Endothelial cell of umbilical vein (primary cell): ENCODE data around the gene IL10. TPM values are rescaled to one million over a fixed set of nuclear protein-coding genes. Genes with fewer than 3 reads are reported as not detected.

Source experiments
- BruUV-seq: library from RNA; stranded (reverse); fragments of 400-500 nt; replicated peaks from 2 replicates; lab custom pipeline; 2021; lab: Mats Ljungman, UMichigan
- CTCF ChIA-PET: fragments of 300-600, 350-600 bp; sonication (Branson Sonifier 250); formaldehyde crosslinking; loops from one replicate; lab custom pipeline; 2021; ENCODE audit warnings: antibody characterized with exemption, inconsistent platforms; lab: Charles Lee
- POLR2A ChIA-PET: fragments of 300-600, 350-600 bp; sonication (Branson Sonifier 250); formaldehyde crosslinking; loops from one replicate; lab custom pipeline; 2021; ENCODE audit warnings: antibody characterized with exemption, inconsistent platforms; lab: Charles Lee
- DNase-seq: peaks from one replicate; pipeline ENCODE4 v3.0.0-alpha.2; 2011; ENCODE audit warnings: low read depth, low spot score
- FAIRE-seq: peaks from 2 replicates; lab custom pipeline; 2011; peaks lifted over from hg19 to GRCh38; lab: Jason Lieb, UNC
- H2AFZ ChIP-seq: 2 replicates; pipeline ENCODE4 v1.6.0; 2012; ENCODE audit warnings: low read depth, low read length, control low read depth, inconsistent platforms
- H3K27ac ChIP-seq: 2 replicates; pipeline ENCODE4 v1.5.1; 2011; ENCODE audit warnings: low read depth, mild to moderate bottlenecking, control low read depth, low read length, moderate library complexity; ENCODE audit not compliant: insufficient read depth
- H3K27me3 ChIP-seq, 2 experiments: 2 replicates each; pipeline versions ENCODE4 v1.6.0 to v1.6.1; 2011; ENCODE audit warnings: low read length in 2 of 2, mixed read lengths in 1 of 2; ENCODE audit not compliant: control insufficient read depth in 2 of 2, insufficient read depth in 2 of 2
- H3K36me3 ChIP-seq, 2 experiments: 2 replicates in 1 of 2; 3 replicates in 1 of 2; pipeline ENCODE4 v1.5.1; 2011; ENCODE audit warnings: low read length in 2 of 2, mild to moderate bottlenecking in 1 of 2, moderate library complexity in 1 of 2; ENCODE audit not compliant: control insufficient read depth in 2 of 2, insufficient read depth in 2 of 2; ENCODE audit errors: extremely low read depth in 1 of 2
- H3K4me1 ChIP-seq: 3 replicates; pipeline ENCODE4 v1.5.1; 2011; ENCODE audit warnings: mild to moderate bottlenecking, low read length; ENCODE audit not compliant: control insufficient read depth, insufficient read depth; ENCODE audit errors: extremely low read depth
- H3K4me2 ChIP-seq: 2 replicates; pipeline ENCODE4 v1.6.1; 2011; ENCODE audit warnings: low read length, control low read depth, mixed read lengths; ENCODE audit not compliant: insufficient read depth
- H3K4me3 ChIP-seq, 3 experiments: fragments of 200-600 bp in 1 of 3; sonication (generic), shearing (Covaris generic) in 1 of 3; replicated peaks in 1 of 3; 2 replicates each; pipeline ENCODE4 v1.5.1; 2011 to 2016; ENCODE audit warnings: control low read depth in 3 of 3, low read length in 3 of 3, mild to moderate bottlenecking in 2 of 3, inconsistent platforms in 1 of 3, low read depth in 1 of 3, moderate library complexity in 1 of 3; ENCODE audit not compliant: insufficient read depth in 1 of 3
- H3K79me2 ChIP-seq: 2 replicates; pipeline ENCODE4 v1.6.0; 2012; ENCODE audit warnings: low read length, inconsistent platforms; ENCODE audit not compliant: control insufficient read depth, insufficient read depth
- H3K9ac ChIP-seq: replicated peaks from 2 replicates; pipeline ENCODE3; 2011; ENCODE audit warnings: low read length, control low read depth; ENCODE audit not compliant: insufficient read depth; ENCODE audit errors: extremely low read depth
- H3K9me1 ChIP-seq: replicated peaks from 3 replicates; pipeline ENCODE4 v1.6.0; 2011; ENCODE audit warnings: mild to moderate bottlenecking, low read length; ENCODE audit not compliant: control insufficient read depth, insufficient read depth; ENCODE audit errors: extremely low read depth
- H3K9me3 ChIP-seq: replicated peaks from 2 replicates; pipeline ENCODE4 v1.5.1; 2012; ENCODE audit warnings: low read length, inconsistent platforms; ENCODE audit not compliant: control insufficient read depth, insufficient read depth
- H4K20me1 ChIP-seq: replicated peaks from 2 replicates; pipeline ENCODE3; 2011; ENCODE audit warnings: mild to moderate bottlenecking, low read length; ENCODE audit not compliant: control insufficient read depth, insufficient read depth; ENCODE audit errors: extremely low read depth
- EZH2 ChIP-seq: IDR thresholded peaks from 2 replicates; pipeline ENCODE4 v1.6.1; 2012; ENCODE audit warnings: borderline replicate concordance, low read depth, mild to moderate bottlenecking, moderate library complexity, low read length, inconsistent platforms; ENCODE audit not compliant: severe bottlenecking
- FOS ChIP-seq: IDR thresholded peaks from 2 replicates; pipeline ENCODE4 v1.6.1; 2011; ENCODE audit warnings: mild to moderate bottlenecking, low read length, moderate library complexity, borderline replicate concordance; ENCODE audit not compliant: insufficient read depth
- GATA2 ChIP-seq: IDR thresholded peaks from 2 replicates; pipeline ENCODE4 v1.7.0; 2011; ENCODE audit warnings: low read depth, mild to moderate bottlenecking, moderate library complexity, mixed read lengths, low read length; ENCODE audit not compliant: insufficient read length, insufficient read depth
- JUN ChIP-seq: IDR thresholded peaks from 2 replicates; pipeline ENCODE4 v1.6.1; 2011; ENCODE audit warnings: borderline replicate concordance, low read depth; ENCODE audit not compliant: insufficient read length, insufficient read depth
- MYC ChIP-seq: IDR thresholded peaks from one replicate; pipeline ENCODE4 v1.6.1; 2011; ENCODE audit warnings: mild to moderate bottlenecking, low read depth, low read length
- POLR2A ChIP-seq: IDR thresholded peaks from 2 replicates; pipeline ENCODE4 v1.6.1; 2012; ENCODE audit warnings: low read depth, mild to moderate bottlenecking, control low read depth, low read length
- POLR2AphosphoS5 ChIP-seq: IDR thresholded peaks from 2 replicates; pipeline ENCODE4 v1.6.1; 2012; ENCODE audit warnings: low read depth, mild to moderate bottlenecking, control low read depth, low read length, moderate library complexity; ENCODE audit not compliant: insufficient read depth
- dilution Hi-C: fragments of 300-500 bp; cut with MboI; formaldehyde crosslinking; loops from one replicate; pipeline ENCODE4 v1.15.0; 2019; ENCODE audit warnings: low sequenced_read_pairs; ENCODE audit not compliant: extremely low pct_ligation_motif_present
- intact Hi-C: fragments of 100-400 bp; cut with micrococcal nuclease; formaldehyde crosslinking; loops from one replicate; pipeline ENCODE4 v1.10.0; 2022
- polyA plus RNA-seq, 4 experiments: library from polyadenylated mRNA; depleted of rRNA in 3 of 4; stranded (reverse) in 3 of 4; unstranded in 1 of 4; fragments of >200 nt; gene quantifications; 2 replicates each; pipeline versions ENCODE4 v1.2.1 to v1.2.3, GENCODE V29; 2011 to 2012; ENCODE audit warnings: missing spikeins in 1 of 4
- total RNA-seq: library from RNA; stranded (reverse); gene quantifications from 2 replicates; pipeline ENCODE4 v1.2.3, GENCODE V29; 2021
- TF ChIP-seq, protein P1 (sequence below), 2 donors: IDR thresholded peaks; 1 replicate in 1 of 2; 2 replicates in 1 of 2; pipeline ENCODE4 v1.5.1; 2011; ENCODE audit warnings: low read length in 2 of 2, mild to moderate bottlenecking in 2 of 2, moderate library complexity in 2 of 2, control low read depth in 1 of 2, inconsistent platforms in 1 of 2, low read depth in 1 of 2; ENCODE audit not compliant: insufficient read depth in 1 of 2; ENCODE audit errors: extremely low read depth in 1 of 2
- TF ChIP-seq, protein P2 (sequence below): IDR thresholded peaks from 2 replicates; pipeline ENCODE4 v1.6.1; 2011; ENCODE audit not compliant: insufficient read depth, insufficient read length

The IL10 gene
- total and polyA plus RNA-seq, 2 donors (not counting 3 experiments of a cell fraction or from before 2014, with no cell fraction given) = not detected

DNA sequence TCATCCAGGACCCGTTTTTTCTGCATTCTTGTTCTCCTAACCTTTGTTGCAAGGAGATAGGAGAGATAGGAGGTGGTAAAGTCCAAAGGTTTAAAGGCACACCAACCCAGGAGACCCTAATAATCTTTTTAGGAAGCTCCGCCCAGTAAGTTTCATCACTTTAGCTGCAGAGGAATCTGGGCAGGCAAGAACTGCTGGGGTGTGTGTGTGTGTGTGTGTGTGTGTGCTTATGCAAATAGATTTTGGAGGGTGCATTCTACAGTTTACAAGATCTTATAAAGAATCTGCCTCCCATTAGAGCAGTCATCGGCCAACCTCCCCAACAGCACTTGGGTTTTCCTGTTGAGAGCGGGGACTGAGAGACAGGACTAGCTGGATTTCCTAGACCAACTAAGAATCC, 3.9 kb upstream of the IL10 start:
- BruUV-seq = no TSS peak
- no peak for FAIRE-seq
- peaks cover 3 to 10% of the 10 kb centered on the region in 2 experiments for H3K27me3 ChIP-seq

DNA sequence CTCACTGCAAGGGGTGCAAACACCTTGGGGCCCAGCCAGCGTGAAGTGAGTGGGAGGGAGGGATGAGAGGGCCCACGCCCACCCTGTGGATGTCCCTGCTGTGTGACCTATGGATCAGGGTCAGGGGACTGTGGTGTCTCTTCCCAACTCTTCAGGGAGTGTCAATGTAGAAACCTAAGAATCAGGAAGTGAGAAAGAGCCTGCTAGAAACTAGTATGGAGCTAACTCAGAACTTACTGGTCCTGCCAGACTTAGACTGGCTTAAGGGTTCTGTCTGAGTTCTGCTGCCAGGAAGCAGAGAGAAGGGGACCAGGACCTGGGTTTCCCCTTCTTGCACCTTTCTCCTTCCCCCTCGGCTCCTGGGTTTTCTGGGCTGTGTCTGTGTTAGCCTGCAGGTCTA, 1.8 kb upstream of the IL10 start:
- Histone ChIP-seq H3K9me1 (no peaks in the 10 kb centered on the region), H4K20me1 (no peaks in the 10 kb centered on the region), H3K9me3 (no peaks in the 10 kb centered on the region), H3K79me2 (no peaks in the 10 kb centered on the region), H3K4me2 (no peak overlapping the region), H3K36me3 (no peaks in the 10 kb centered on the region), H2AFZ (no peak overlapping the region), H3K4me3 (no peak overlapping the region), H3K9ac (no peak overlapping the region), H3K27me3 (peaks cover 8 to 19% of the 10 kb centered on the region in 2 experiments), H3K27ac (no peak overlapping the region), H3K4me1 (no peaks in the 10 kb centered on the region)
- ChIA-PET CTCF (interaction anchor here (1.2 kb wide), 1 partner anchor 32 kb away, joined by 3 read pairs; no protein-coding TSS in a partner anchor), POLR2A (no interaction called here)
- FAIRE-seq = no peak
- intact Hi-C loops (no loop called here), dilution Hi-C loops (no loop called here)
- no TSS peak for BruUV-seq
- no peak for DNase-seq
- no peak for TF ChIP-seq JUN
- TF ChIP-seq POLR2AphosphoS5 = no peak
- TF ChIP-seq, protein P1, sequence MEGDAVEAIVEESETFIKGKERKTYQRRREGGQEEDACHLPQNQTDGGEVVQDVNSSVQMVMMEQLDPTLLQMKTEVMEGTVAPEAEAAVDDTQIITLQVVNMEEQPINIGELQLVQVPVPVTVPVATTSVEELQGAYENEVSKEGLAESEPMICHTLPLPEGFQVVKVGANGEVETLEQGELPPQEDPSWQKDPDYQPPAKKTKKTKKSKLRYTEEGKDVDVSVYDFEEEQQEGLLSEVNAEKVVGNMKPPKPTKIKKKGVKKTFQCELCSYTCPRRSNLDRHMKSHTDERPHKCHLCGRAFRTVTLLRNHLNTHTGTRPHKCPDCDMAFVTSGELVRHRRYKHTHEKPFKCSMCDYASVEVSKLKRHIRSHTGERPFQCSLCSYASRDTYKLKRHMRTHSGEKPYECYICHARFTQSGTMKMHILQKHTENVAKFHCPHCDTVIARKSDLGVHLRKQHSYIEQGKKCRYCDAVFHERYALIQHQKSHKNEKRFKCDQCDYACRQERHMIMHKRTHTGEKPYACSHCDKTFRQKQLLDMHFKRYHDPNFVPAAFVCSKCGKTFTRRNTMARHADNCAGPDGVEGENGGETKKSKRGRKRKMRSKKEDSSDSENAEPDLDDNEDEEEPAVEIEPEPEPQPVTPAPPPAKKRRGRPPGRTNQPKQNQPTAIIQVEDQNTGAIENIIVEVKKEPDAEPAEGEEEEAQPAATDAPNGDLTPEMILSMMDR (IDR thresholded peaks at IDR 0.05; ENCODE audit: extremely low read depth in 1 of 2, insufficient read depth in 1 of 2, low read depth in 1 of 2, low read length in 2 of 2) = no peak
- no peak for TF ChIP-seq GATA2
- no peak for TF ChIP-seq EZH2
- TF ChIP-seq POLR2A = no peak
- TF ChIP-seq, protein P2, sequence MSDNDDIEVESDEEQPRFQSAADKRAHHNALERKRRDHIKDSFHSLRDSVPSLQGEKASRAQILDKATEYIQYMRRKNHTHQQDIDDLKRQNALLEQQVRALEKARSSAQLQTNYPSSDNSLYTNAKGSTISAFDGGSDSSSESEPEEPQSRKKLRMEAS = no peak
- no peak for TF ChIP-seq MYC
- TF ChIP-seq FOS = no peak

More for the DNA sequence above, 3.9 kb upstream of the IL10 start:
- intact Hi-C loops = no loop called here
- ChIA-PET POLR2A (no interaction called here), CTCF (interaction anchor here (0.7 to 1.0 kb wide), 3 partner anchors 32 to 164 kb away, joined by 3 to 4 read pairs (median 3); partner anchors contain the start of gene EIF2D)
- no peaks in the 10 kb centered on the region for H3K9me3 ChIP-seq
- H3K9ac ChIP-seq = no peak overlapping the region
- H3K27ac ChIP-seq = no peak overlapping the region
- H3K9me1 ChIP-seq = no peaks in the 10 kb centered on the region
- no peaks in the 10 kb centered on the region for H3K36me3 ChIP-seq
- no peak for TF ChIP-seq MYC
- no peak overlapping the region for H3K4me3 ChIP-seq
- no peaks in the 10 kb centered on the region for H3K79me2 ChIP-seq
- H2AFZ ChIP-seq = no peak overlapping the region
- dilution Hi-C loops = no loop called here
- no peaks in the 10 kb centered on the region for H3K4me1 ChIP-seq
- no peak for DNase-seq
- H3K4me2 ChIP-seq = no peak overlapping the region
- H4K20me1 ChIP-seq = no peaks in the 10 kb centered on the region
